OCI-LY1 (cell line): ENCODE data around the gene SRRM5.
A peak's percentile ranks its signal among the peaks of the same experiment; 100 is the strongest.

ENCODE experiments used
- H2AFZ ChIP-seq: fragments of 200-600 bp; sonication (generic), shearing (Covaris generic); 2 replicates; pipeline ENCODE4 v1.6.0; 2014; ENCODE audit warnings: antibody characterized with exemption, mild to moderate bottlenecking, low read length
- H3F3A ChIP-seq: fragments of 200-600 bp; sonication (generic), shearing (Covaris generic); 2 replicates; pipeline ENCODE4 v1.6.0; 2014; ENCODE audit warnings: mild to moderate bottlenecking, antibody characterized with exemption, low read length, moderate library complexity; ENCODE audit not compliant: insufficient read depth
- H3K27ac ChIP-seq: fragments of 200-600 bp; sonication (generic); 2 replicates; pipeline ENCODE4 v1.5.1; 2014; ENCODE audit warnings: low read length, mixed run types, mild to moderate bottlenecking, low read depth; ENCODE audit not compliant: poor library complexity, severe bottlenecking
- H3K27me3 ChIP-seq: fragments of 200-600 bp; sonication (generic); 2 replicates; pipeline ENCODE4 v1.6.0; 2014; ENCODE audit warnings: antibody characterized with exemption, mild to moderate bottlenecking, low read length, moderate library complexity; ENCODE audit not compliant: insufficient read depth
- H3K36me3 ChIP-seq: fragments of 200-600 bp; sonication (generic); 2 replicates; pipeline ENCODE4 v1.6.1; 2014; ENCODE audit warnings: mild to moderate bottlenecking, antibody characterized with exemption, low read length, moderate library complexity, mixed read lengths; ENCODE audit not compliant: insufficient read depth
- H3K4me1 ChIP-seq: fragments of 200-600 bp; sonication (generic); 2 replicates; pipeline ENCODE4 v1.5.1; 2014; ENCODE audit warnings: mild to moderate bottlenecking, low read length, moderate library complexity; ENCODE audit not compliant: insufficient read depth, severe bottlenecking
- H3K4me2 ChIP-seq: fragments of 200-600 bp; sonication (generic), shearing (Covaris generic); 2 replicates; pipeline ENCODE4 v1.6.1; 2014; ENCODE audit warnings: low read length
- H3K4me3 ChIP-seq: fragments of 200-600 bp; sonication (generic); 2 replicates; pipeline ENCODE4 v1.5.1; 2014; ENCODE audit warnings: low read length, low read depth, mild to moderate bottlenecking, mixed read lengths; ENCODE audit not compliant: poor library complexity, severe bottlenecking
- H3K79me2 ChIP-seq: fragments of 200-600 bp; shearing (Covaris generic); 2 replicates; pipeline ENCODE4 v1.6.1; 2016; ENCODE audit warnings: mixed run types, low read length, mixed read lengths; ENCODE audit not compliant: insufficient read depth
- H3K9ac ChIP-seq: fragments of 200-600 bp; sonication (generic), shearing (Covaris generic); 2 replicates; pipeline ENCODE4 v1.6.1; 2014; ENCODE audit warnings: mild to moderate bottlenecking, low read length, mixed read lengths
- H3K9me2 ChIP-seq: fragments of 200-600 bp; sonication (generic), shearing (Covaris generic); 2 replicates; pipeline ENCODE4 v1.6.1; 2014; ENCODE audit warnings: low read depth, mild to moderate bottlenecking, low read length, mixed read lengths
- H3K9me3 ChIP-seq: fragments of 200-600 bp; shearing (Covaris generic); 2 replicates; pipeline ENCODE4 v1.6.1; 2014; ENCODE audit warnings: low read length, mixed read lengths
- H4K20me1 ChIP-seq: fragments of 200-600 bp; sonication (generic), shearing (Covaris generic); 2 replicates; pipeline ENCODE4 v1.6.0; 2016; ENCODE audit warnings: mild to moderate bottlenecking, low read length; ENCODE audit not compliant: insufficient read depth
- EZH2 ChIP-seq: fragments of 200-600 bp; sonication (generic), shearing (Covaris generic); IDR thresholded peaks from 2 replicates; pipeline ENCODE4 v1.8.0; 2017; ENCODE audit warnings: borderline replicate concordance, mixed run types, mild to moderate bottlenecking, antibody characterized with exemption, low read length, moderate library complexity, mixed read lengths
- TF ChIP-seq, protein P1 (sequence below): fragments of 200-600 bp; sonication (generic), shearing (Covaris generic); IDR thresholded peaks from 2 replicates; pipeline ENCODE4 v1.5.1; 2017; ENCODE audit warnings: mild to moderate bottlenecking, antibody characterized with exemption, low read length, moderate library complexity, mixed read lengths

SRRM5 gene

DNA sequence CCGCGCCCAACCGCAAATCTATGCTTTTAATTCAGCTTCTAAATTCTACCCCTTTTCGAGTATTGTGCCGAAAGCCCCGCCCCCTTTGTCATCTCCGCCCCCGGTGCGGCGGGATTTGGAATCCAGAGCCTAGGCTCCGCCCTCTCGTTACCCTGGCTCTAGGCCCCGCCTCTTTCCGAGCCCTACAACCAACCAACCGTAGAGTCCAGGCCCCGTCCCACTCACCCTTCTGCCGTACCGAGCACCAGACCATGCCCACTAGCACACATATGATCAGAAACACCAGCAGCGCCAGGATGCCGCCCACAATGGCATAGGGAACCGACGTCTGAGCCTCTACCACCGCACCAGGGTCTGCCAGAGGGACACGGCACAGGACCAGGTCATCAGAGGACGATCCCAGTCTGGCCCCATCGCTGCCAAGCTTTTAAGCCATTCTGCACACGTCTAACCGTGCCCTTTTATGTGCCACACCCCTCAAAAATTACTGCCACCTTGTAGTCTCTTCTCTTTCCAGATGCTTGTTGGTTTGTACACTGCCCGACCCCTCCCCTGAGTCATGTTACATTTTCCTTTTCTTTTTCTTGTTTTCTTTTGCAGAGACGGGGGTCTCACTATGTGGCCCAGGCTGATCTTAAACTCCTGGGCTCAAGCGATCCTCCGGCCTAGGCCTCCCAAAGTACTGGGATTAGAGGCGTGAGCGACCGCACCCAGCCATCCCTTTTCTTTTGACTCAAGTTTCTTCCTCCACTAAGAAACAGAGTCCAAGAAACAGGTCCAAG, 12.2 kb downstream of the SRRM5 start:
- Histone ChIP-seq H3K9ac (no peak overlapping the region), H3K79me2 (0 out of 2 replicates have a peak, but pooled peaks cover under 1% of the 10 kb centered on the region), H2AFZ (no peak overlapping the region), H3K4me1 (peaks cover 11% of the 10 kb centered on the region), H3K9me3 (no peaks in the 10 kb centered on the region), H4K20me1 (no peaks in the 10 kb centered on the region), H3K4me2 (no peak overlapping the region), H3K27ac (peak overlapping the region; percentile 37), H3K36me3 (no peaks in the 10 kb centered on the region), H3K27me3 (no peaks in the 10 kb centered on the region), H3K9me2 (no peaks in the 10 kb centered on the region), H3F3A (peaks cover 4% of the 10 kb centered on the region; the same call in 1 of the 2 replicates), H3K4me3 (no peak overlapping the region)
- TF ChIP-seq, protein P1, sequence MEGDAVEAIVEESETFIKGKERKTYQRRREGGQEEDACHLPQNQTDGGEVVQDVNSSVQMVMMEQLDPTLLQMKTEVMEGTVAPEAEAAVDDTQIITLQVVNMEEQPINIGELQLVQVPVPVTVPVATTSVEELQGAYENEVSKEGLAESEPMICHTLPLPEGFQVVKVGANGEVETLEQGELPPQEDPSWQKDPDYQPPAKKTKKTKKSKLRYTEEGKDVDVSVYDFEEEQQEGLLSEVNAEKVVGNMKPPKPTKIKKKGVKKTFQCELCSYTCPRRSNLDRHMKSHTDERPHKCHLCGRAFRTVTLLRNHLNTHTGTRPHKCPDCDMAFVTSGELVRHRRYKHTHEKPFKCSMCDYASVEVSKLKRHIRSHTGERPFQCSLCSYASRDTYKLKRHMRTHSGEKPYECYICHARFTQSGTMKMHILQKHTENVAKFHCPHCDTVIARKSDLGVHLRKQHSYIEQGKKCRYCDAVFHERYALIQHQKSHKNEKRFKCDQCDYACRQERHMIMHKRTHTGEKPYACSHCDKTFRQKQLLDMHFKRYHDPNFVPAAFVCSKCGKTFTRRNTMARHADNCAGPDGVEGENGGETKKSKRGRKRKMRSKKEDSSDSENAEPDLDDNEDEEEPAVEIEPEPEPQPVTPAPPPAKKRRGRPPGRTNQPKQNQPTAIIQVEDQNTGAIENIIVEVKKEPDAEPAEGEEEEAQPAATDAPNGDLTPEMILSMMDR = no peak
- TF ChIP-seq EZH2 = no peak

DNA sequence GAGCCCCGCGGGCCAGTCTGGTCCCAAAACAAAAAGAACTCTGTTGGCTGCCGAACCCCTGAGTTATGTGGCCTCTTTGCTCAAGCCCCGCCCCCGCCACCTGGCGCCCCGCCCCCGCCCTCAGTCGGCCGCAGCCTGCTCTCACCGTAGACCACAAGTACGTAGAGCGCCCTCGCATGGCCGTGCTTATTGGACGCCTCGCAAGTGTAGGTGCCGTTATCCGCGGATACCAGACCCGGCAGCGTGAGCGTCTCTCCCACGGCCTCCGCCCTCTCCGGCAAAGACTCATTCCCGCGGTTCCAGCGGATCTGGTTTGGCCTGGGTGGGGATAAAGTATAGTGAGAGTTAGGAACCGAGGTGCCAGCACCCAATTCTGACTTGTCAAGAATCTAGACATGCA, 13.0 kb downstream of the SRRM5 start:
- Histone ChIP-seq H2AFZ (no peak overlapping the region), H3K9me2 (no peaks in the 10 kb centered on the region), H3K79me2 (no peaks in the 10 kb centered on the region), H3K9ac (no peak overlapping the region), H4K20me1 (no peaks in the 10 kb centered on the region), H3F3A (peaks cover 4% of the 10 kb centered on the region; the same call in 1 of the 2 replicates), H3K9me3 (no peaks in the 10 kb centered on the region), H3K4me3 (no peak overlapping the region), H3K27me3 (no peaks in the 10 kb centered on the region), H3K4me2 (no peak overlapping the region), H3K4me1 (peaks cover 9% of the 10 kb centered on the region), H3K27ac (no peak overlapping the region), H3K36me3 (no peaks in the 10 kb centered on the region)
- TF ChIP-seq, protein P1 = peak; percentile 51
- TF ChIP-seq EZH2 = no peak

DNA sequence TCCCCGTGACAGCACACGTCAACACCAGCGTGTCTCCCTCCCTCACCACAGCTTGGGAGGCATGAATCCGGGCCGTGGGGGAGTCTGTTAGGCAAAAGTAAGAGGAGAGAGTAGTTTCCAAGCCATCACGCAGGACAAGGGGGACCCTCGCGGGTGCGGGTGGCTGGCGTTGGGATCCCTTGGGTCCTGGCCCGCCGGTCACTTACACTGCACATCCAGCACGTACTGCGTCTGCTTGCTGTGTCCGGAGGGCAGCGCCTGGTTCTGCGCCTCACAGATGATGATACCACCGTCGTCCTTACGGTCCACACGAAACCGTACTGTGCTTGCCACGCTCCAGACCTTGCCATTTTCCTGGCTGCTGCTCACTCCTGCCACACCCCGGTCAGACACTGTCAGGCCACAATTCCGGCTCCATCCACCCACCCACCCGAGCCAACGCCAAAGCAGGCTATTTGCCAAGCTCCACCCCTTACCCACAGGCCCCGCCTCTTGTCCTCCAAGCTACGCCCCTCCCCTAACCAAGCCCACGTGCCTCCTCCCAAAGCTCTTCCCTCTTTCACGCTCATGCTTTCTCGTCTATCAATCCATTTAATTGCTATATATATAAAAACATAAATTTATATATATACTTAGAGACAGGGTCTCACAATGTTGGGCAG, 14.2 kb downstream of the SRRM5 start:
- Histone ChIP-seq H3K4me2 (no peak overlapping the region), H3K9me3 (no peaks in the 10 kb centered on the region), H3K27ac (no peak overlapping the region), H3K4me1 (no peaks in the 10 kb centered on the region), H3K36me3 (no peaks in the 10 kb centered on the region), H3K27me3 (no peaks in the 10 kb centered on the region), H2AFZ (no peak overlapping the region), H3K79me2 (no peaks in the 10 kb centered on the region), H3K4me3 (no peak overlapping the region), H4K20me1 (no peaks in the 10 kb centered on the region), H3F3A (peaks cover 4% of the 10 kb centered on the region; the same call in 1 of the 2 replicates), H3K9me2 (no peaks in the 10 kb centered on the region), H3K9ac (no peak overlapping the region)
- TF ChIP-seq, protein P1 = no peak
- no peak for TF ChIP-seq EZH2
